ENCODE data around the gene MYLK4.

MYLK4 gene

DNA sequence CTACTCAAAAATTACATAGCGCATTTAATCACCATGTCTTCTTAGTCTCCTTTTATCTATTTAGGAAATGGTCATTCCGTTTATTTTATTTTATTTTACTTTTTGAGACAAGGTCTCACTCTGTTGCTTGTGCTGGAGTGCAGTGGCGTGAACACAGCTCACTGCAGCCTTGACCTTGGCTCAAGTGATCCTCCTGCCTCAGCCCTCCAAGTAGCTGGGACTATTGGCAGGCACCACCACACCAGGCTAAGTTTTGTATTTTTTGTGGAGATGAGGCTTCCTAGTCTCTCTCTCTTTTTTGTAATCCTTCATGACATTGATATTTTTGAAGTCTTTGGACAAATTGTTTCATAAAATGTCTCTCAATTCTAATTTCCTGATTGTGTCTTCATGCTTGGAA is 4.7 kb upstream of the MYLK4 start:
- Histone ChIP-seq H3K36me3 (no peaks in the 10 kb centered on the region), H3K27me3 (peaks cover 21% of the 10 kb centered on the region), H3K4me3 (ENCODE audit: low read depth, low read length) (no peak overlapping the region), H3K4me1 (no peaks in the 10 kb centered on the region; the same call in none of the 2 replicates), H3K9me3 (no peaks in the 10 kb centered on the region)
- DNase-seq = no peak
- TF ChIP-seq CTCF (IDR thresholded peaks at IDR 0.05; ENCODE audit: low read depth, low read length) = no peak

GRCh38 chr6:2754911-2755310 is 4.2 kb upstream of the MYLK4 start:
- Histone ChIP-seq H3K9me3 (no peaks in the 10 kb centered on the region), H3K4me1 (no peaks in the 10 kb centered on the region; the same call in none of the 2 replicates), H3K27me3 (peaks cover 25% of the 10 kb centered on the region), H3K36me3 (no peaks in the 10 kb centered on the region), H3K4me3 (ENCODE audit: low read depth, low read length) (no peak overlapping the region)
- DNase-seq = no peak
- no peak for TF ChIP-seq CTCF (IDR thresholded peaks at IDR 0.05; ENCODE audit: low read depth, low read length)

DNA sequence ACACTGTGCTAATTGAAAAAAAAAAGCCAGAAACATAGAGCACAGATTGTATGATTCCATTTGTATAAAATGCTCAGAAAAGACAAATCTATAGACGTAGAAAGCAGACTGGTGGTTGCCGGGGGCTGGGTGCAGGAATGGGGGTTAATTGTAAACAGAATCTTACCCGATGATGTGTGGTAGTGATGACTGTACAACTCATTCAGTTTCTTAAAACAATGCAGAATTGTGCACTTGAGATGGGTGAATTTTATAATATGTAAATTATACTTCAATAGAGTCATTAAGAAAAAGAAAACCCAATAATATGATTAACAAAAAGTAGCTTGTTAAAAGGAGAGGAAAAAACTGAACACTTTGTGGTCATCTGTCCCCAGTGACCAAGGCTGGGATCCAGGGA is 3.7 kb upstream of the MYLK4 start:
- Histone ChIP-seq H3K9me3 (no peaks in the 10 kb centered on the region), H3K36me3 (no peaks in the 10 kb centered on the region), H3K4me3 (ENCODE audit: low read depth, low read length) (no peak overlapping the region), H3K27me3 (peaks cover 29% of the 10 kb centered on the region), H3K4me1 (no peaks in the 10 kb centered on the region; the same call in none of the 2 replicates)
- no peak for TF ChIP-seq CTCF (IDR thresholded peaks at IDR 0.05; ENCODE audit: low read depth, low read length)
- no peak for DNase-seq

DNA sequence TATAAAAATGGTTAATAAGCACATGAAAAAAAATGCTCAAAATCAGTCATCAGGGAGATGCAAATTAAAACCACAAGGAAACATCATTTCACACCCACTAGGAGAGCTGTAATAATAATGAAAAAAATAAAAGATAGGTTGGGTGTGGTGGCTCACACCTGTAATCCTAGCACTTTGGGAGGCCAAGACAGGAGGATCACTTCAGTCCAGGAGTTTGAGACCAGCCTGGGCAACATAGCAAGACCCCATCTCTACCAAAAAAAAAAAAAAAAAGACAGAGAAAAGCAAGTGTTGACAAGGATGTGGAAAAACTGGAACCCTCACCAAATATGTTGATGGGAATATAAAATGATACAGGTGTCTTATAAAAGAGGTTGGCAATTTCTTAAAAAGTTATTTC is 3.0 kb upstream of the MYLK4 start:
- Histone ChIP-seq H3K4me1 (no peaks in the 10 kb centered on the region; the same call in none of the 2 replicates), H3K36me3 (no peaks in the 10 kb centered on the region), H3K9me3 (no peaks in the 10 kb centered on the region), H3K4me3 (ENCODE audit: low read depth, low read length) (no peak overlapping the region), H3K27me3 (peaks cover 36% of the 10 kb centered on the region)
- no peak for TF ChIP-seq CTCF (IDR thresholded peaks at IDR 0.05; ENCODE audit: low read depth, low read length)
- DNase-seq = no peak

DNA sequence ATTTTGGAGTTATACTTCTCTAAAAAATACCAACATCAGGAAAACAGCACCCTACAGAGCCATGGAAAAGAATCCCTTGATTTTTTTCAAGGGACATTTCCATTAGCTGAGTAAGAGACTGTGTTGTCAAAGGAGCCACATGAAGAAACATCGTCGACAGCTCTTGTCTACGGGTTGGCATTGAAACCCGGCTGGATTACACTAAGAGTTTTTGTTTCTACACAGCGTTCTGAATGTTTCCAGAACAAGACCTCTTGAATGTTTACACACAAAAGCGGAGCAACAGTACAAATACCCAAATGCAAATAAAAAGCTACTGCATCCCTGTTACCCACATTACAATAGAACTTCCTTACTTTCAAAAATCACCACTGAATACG is 2.4 kb upstream of the MYLK4 start:
- no peak for TF ChIP-seq CTCF (IDR thresholded peaks at IDR 0.05; ENCODE audit: low read depth, low read length)
- DNase-seq = no peak
- no peak overlapping the region for H3K4me3 ChIP-seq (ENCODE audit: low read depth, low read length)
- H3K4me1 ChIP-seq = no peaks in the 10 kb centered on the region; the same call in none of the 2 replicates
- peaks cover 42% of the 10 kb centered on the region for H3K27me3 ChIP-seq
- H3K9me3 ChIP-seq = no peaks in the 10 kb centered on the region
- H3K36me3 ChIP-seq = no peaks in the 10 kb centered on the region

DNA sequence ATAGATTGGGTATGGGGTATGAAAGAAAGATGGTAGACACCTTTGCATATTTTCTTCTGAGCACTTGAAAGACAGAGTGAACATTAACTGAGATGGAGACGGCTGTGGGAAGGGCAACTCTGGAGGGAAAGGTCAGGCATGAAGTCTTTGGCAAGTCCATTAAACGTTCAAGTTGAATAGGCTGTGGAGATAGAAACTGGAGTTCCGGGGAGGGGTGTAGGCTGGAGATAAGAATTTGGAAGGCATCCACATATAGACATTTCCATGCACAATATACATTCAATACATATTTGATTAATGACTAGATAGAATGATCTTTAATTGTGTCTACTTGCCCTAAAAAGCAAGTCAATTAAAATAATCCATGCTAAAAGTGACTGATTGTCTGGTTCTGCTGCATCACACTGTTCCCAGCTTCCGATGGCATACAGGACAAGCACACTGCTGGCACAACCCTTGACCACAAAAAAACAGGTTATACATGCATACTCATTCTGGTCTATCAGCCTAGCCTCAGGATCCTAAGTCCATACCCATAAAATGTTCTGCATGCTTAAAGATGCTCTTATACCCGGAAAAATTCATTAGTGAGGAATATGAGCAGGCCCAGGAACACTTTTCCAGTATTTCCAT is 1.9 kb upstream of the MYLK4 start:
- DNase-seq = no peak
- TF ChIP-seq CTCF (IDR thresholded peaks at IDR 0.05; ENCODE audit: low read depth, low read length) = no peak
- Histone ChIP-seq H3K36me3 (no peaks in the 10 kb centered on the region), H3K4me1 (no peaks in the 10 kb centered on the region; the same call in none of the 2 replicates), H3K4me3 (ENCODE audit: low read depth, low read length) (no peak overlapping the region), H3K27me3 (peaks cover 47% of the 10 kb centered on the region), H3K9me3 (no peaks in the 10 kb centered on the region)

All from BE2C (cell line).